ENCODE measurements around the gene ATP6V1C2. TPM values are rescaled to one million over a fixed set of nuclear protein-coding genes. Genes with fewer than 3 reads are reported as not detected.

Gene ATP6V1C2
- total and polyA plus RNA-seq, 9 of the 15 experiments (the other 6 are each of a cell fraction or from before 2014, with no cell fraction given) = 0.01 to 0.31 (median 0.10) TPM; not detected in 4

GRCh38 chr2:10818984-10819383, 97.6 kb downstream of the ATP6V1C2 start:
- ChIA-PET POLR2A (interaction anchor here (0.7 kb wide), 1 partner anchor 14 kb away, joined by 4 read pairs; no protein-coding TSS in a partner anchor), CTCF (ENCODE audit: low intra/inter-chr PET ratio) (no interaction called here)
- in situ Hi-C loops (cut with MboI) (no loop called here), intact Hi-C loops (cut with micrococcal nuclease) (no loop called here)
- Histone ChIP-seq H3K79me2 (ENCODE audit: control insufficient read depth, insufficient read depth, low read length) (no peaks in the 10 kb centered on the region), H4K20me1 (replicated peaks; ENCODE audit: control insufficient read depth, insufficient read depth, low read length) (no peaks in the 10 kb centered on the region), H3K36me3 (ENCODE audit: control insufficient read depth, insufficient read depth, low read length) (no peaks in the 10 kb centered on the region), H3K4me3 (no peak overlapping the region), H2AFZ (ENCODE audit: low read depth, low read length) (no peak overlapping the region), H3K9me1 (ENCODE audit: control insufficient read depth, insufficient read depth, low read length) (no peaks in the 10 kb centered on the region), H3K27me3 (ENCODE audit: control insufficient read depth in 2 of 2, insufficient read depth in 2 of 2, low read length in 2 of 2) (peaks cover 37 to 57% of the 10 kb centered on the region in 2 experiments), H3K9me3 (replicated peaks; ENCODE audit: control insufficient read depth, insufficient read depth, low read depth, low read length) (no peaks in the 10 kb centered on the region), H3K4me1 (replicated peaks in 1 of 2; ENCODE audit: control insufficient read depth in 2 of 2, insufficient read depth in 2 of 2, low read length in 2 of 2) (peaks cover 0 to 3% of the 10 kb centered on the region in 2 experiments; a peak in 2 of 5 replicates), H3K27ac (ENCODE audit: extremely low read depth, low read depth, low read length) (no peak overlapping the region), H3K4me2 (ENCODE audit: insufficient read depth, low read length) (no peak overlapping the region), H3K9ac (ENCODE audit: insufficient read depth in 1 of 2, low read depth in 2 of 2, low read length in 2 of 2) (no peak overlapping the region)
- FAIRE-seq (peak; percentile 11), DNase-seq (ENCODE audit: extremely low read depth in 1 of 4, low spot score in 3 of 4) (no peak), ATAC-seq (no peak)
- WGBS (ENCODE audit: insufficient coverage, low coverage, missing lambda C conversion rate) = 8% methylated on average over 3 of the region's 3 CpGs
- BruUV-seq (replicated peaks) = no TSS peak
- no peak for TF ChIP-seq CBX8 (IDR thresholded peaks at IDR 0.05; ENCODE audit: borderline replicate concordance, extremely low read depth, low read depth, low read length, poor library complexity, severe bottlenecking)
- TF ChIP-seq ZNF431 (CRISPR knock-in tag; IDR thresholded peaks at IDR 0.05) = no peak
- no peak for TF ChIP-seq MYNN (IDR thresholded peaks at IDR 0.05)
- no peak for TF ChIP-seq MYNN (CRISPR knock-in tag; IDR thresholded peaks at IDR 0.05)
- TF ChIP-seq, protein P1, sequence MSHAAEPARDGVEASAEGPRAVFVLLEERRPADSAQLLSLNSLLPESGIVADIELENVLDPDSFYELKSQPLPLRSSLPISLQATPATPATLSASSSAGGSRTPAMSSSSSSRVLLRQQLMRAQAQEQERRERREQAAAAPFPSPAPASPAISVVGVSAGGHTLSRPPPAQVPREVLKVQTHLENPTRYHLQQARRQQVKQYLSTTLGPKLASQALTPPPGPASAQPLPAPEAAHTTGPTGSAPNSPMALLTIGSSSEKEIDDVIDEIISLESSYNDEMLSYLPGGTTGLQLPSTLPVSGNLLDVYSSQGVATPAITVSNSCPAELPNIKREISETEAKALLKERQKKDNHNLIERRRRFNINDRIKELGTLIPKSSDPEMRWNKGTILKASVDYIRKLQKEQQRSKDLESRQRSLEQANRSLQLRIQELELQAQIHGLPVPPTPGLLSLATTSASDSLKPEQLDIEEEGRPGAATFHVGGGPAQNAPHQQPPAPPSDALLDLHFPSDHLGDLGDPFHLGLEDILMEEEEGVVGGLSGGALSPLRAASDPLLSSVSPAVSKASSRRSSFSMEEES (CRISPR knock-in tag; IDR thresholded peaks at IDR 0.05) = no peak
- TF ChIP-seq TAF15 (IDR thresholded peaks at IDR 0.05; ENCODE audit: low read depth, low read length) = no peak
- TF ChIP-seq ZC3H8 (IDR thresholded peaks at IDR 0.05) = no peak
- TF ChIP-seq, protein P2, sequence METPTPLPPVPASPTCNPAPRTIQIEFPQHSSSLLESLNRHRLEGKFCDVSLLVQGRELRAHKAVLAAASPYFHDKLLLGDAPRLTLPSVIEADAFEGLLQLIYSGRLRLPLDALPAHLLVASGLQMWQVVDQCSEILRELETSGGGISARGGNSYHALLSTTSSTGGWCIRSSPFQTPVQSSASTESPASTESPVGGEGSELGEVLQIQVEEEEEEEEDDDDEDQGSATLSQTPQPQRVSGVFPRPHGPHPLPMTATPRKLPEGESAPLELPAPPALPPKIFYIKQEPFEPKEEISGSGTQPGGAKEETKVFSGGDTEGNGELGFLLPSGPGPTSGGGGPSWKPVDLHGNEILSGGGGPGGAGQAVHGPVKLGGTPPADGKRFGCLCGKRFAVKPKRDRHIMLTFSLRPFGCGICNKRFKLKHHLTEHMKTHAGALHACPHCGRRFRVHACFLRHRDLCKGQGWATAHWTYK (CRISPR knock-in tag; IDR thresholded peaks at IDR 0.05) = no peak
- TF ChIP-seq E2F6 (IDR thresholded peaks at IDR 0.05; ENCODE audit: borderline replicate concordance in 1 of 2, extremely low read depth in 1 of 2, insufficient read depth in 1 of 2, insufficient read length in 1 of 2, low read depth in 1 of 2, low read length in 1 of 2, poor library complexity in 1 of 2, severe bottlenecking in 1 of 2) = no peak
- no peak for TF ChIP-seq SMAD4 (CRISPR knock-in tag; conservative IDR thresholded peaks at IDR 0.05)
- TF ChIP-seq BRD4 (IDR thresholded peaks at IDR 0.05) = no peak
- TF ChIP-seq SMARCE1 (IDR thresholded peaks at IDR 0.05) = no peak

Data from K562 (cell line).